GM12872 (cell line): ENCODE measurements around the gene CSF3R.

Source experiments
- CTCF ChIP-seq: IDR thresholded peaks from 3 replicates; pipeline ENCODE4 v1.5.1; 2011; ENCODE audit warnings: low read depth, mild to moderate bottlenecking, low read length, moderate library complexity; ENCODE audit not compliant: insufficient read depth

CSF3R gene

GRCh38 chr1:36446746-36447145 is 36.0 kb downstream of the CSF3R start:
- TF ChIP-seq CTCF, result no peak

- peak; percentile 64 for TF ChIP-seq CTCF
Observed at GRCh38 chr1:36446271-36446670, 36.4 kb downstream of the CSF3R start.

DNA sequence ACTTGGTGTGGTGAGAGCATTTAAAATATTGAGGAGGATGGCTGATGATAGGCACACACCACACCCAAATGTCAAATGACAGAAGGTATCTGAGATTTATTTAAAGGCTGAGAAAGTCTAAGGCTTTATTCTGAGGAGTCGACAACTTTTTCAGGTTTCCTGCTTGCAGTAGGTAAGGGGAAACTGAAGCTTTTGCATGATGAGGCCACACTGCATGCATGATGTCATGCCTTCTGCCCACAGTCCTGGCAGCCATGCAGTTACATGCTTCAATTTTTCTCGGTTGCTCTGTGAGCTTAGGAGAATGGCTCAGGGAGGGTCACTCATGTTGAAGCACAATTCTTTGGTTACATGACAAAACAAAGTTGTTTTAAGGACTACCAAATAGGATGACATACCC is 39.4 kb downstream of the CSF3R start:
- TF ChIP-seq CTCF, result no peak

GRCh38 chr1:36442337-36442736 is 40.4 kb downstream of the CSF3R start:
- TF ChIP-seq CTCF, result no peak

GRCh38 chr1:36440646-36441045 is 42.1 kb downstream of the CSF3R start:
- no peak for TF ChIP-seq CTCF

- no peak for TF ChIP-seq CTCF
Observed at GRCh38 chr1:36440044-36440443, 42.7 kb downstream of the CSF3R start.

- no peak for TF ChIP-seq CTCF
Observed at GRCh38 chr1:36438715-36439114, 44.0 kb downstream of the CSF3R start.

GRCh38 chr1:36436821-36437220 is 45.9 kb downstream of the CSF3R start:
- TF ChIP-seq CTCF, result no peak
